Measurements from ENCODE around the gene XPC.

DNA sequence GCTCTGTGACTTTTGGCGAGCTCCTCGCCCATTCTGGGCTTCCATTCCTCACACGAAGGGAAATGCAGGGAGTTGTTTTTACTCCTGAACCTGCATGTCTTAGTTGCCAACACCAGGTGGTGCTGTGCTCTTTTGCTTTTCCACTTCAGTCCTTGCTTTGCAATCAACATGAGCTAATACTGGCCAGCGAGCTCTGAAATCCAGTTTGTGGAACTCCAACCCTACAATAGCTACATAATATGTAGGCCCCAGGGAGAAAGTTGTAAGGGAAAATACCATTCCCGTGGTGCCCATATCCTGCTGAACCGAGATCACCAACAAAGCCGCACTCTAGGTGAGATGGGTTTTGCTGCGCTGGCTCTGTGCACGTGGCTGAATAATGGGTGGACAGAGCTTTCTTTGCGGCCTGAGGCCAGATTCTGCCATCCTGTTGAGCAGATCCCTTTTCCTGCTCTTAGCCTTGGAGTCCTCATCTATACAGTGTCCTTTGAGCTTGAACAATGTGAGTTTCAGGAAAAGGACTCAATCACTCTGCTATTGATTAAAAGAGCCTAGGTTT, 25.2 kb upstream of the XPC start:
- TF ChIP-seq TEAD4 (IDR thresholded peaks at IDR 0.05) (no peak), YY1 (IDR thresholded peaks at IDR 0.05; ENCODE audit: low read depth) (no peak), CEBPB (IDR thresholded peaks at IDR 0.05) (no peak), EP300 (IDR thresholded peaks at IDR 0.05; ENCODE audit: borderline replicate concordance) (no peak; the same call in 1 of the 2 replicates), RAD21 (IDR thresholded peaks at IDR 0.05; ENCODE audit: low read depth) (peak; percentile 93), TCF12 (IDR thresholded peaks at IDR 0.05; ENCODE audit: low read depth) (no peak), TAF1 (IDR thresholded peaks at IDR 0.05; ENCODE audit: low read depth) (no peak), CREB1 (IDR thresholded peaks at IDR 0.05; ENCODE audit: low read depth) (no peak), FOXM1 (IDR thresholded peaks at IDR 0.05; ENCODE audit: borderline replicate concordance, low read depth) (no peak)
- TF ChIP-seq, protein P1, sequence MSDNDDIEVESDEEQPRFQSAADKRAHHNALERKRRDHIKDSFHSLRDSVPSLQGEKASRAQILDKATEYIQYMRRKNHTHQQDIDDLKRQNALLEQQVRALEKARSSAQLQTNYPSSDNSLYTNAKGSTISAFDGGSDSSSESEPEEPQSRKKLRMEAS (IDR thresholded peaks at IDR 0.05), result no peak

Data from Ishikawa (cell line).